GDM1 (cell line): ENCODE data around the gene SLC26A4.

Experiments used
- DNase-seq: peaks from one replicate; lab custom pipeline; 2025; lab: John Stamatoyannopoulos, UW

SLC26A4 gene

DNA sequence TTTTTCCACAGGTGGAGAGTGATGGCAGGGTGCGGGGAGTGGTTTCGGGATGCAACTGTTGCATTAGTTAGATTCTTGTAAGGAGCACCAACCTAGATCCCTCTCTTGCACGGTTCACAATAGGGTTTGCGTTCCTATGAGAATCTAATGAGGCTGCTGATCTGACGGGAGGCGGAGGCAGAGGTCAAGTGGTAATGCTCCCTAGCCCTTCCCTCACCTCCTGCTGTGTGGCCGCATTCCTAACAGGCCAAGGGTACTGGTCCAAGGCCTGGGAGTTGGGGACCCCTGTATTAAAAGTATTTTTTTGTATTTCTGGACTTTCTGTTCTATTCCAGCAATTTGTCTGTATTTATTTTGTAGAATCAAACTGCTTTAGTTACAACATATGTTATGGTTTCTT is 90.5 kb downstream of the SLC26A4 start:
- DNase-seq = no peak

DNA sequence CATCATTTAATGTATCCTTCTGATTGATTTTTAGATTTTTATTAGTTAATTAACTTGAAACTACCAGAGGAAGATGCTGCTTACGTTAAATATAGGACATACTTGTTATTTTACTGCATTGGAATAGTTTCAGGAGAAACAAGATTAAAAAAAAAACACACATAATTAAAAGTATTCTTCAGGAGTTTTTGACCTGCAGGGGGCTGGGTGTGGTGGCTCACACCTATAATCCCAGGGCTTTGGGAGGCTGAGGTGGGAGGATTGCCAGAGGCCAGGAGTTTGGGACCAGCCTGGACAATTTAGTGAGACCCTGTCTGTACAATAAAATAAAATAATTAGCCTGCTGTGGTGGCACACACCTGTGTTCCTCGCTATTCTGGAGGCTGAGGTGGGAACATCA is 94.0 kb downstream of the SLC26A4 start:
- no peak for DNase-seq

DNA sequence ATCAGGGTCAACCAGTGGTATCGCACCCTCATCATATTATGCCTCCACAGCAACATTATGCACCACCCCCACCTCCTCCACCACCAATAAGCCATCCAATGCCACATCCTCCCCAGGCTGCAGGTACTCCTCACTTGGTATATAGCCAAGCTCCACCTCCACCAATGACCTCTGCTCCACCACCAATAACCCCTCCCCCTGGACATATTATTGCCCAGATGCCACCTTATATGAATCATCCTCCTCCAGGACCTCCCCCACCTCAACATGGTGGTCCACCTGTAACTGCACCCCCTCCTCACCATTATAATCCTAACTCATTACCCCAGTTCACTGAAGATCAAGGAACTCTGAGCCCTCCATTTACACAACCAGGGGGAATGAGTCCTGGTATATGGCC is 98.0 kb downstream of the SLC26A4 start:
- no peak for DNase-seq

DNA sequence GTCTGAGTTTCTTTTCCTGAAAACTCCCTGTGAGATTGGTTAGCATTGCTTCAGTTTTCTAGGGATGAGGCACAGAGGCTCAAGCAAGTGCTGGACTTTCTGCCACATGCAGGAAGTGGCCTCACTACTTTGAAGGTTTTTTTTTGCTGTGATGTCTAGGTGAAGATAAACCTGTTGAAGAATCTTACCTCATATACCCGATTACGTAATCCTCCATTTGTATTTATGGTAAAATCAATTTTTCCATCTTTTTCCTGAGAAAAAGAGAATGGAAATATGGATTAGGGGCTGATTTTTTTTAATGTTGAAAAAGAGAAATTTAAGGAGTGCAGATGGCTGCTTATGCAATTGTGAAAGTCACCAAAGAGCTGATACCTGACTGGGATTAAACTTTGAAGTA is 106.8 kb downstream of the SLC26A4 start:
- DNase-seq = no peak
